Cardiac muscle cell (in vitro differentiated cells and primary cell): Measurements from ENCODE around the gene NCAPD2. TPM values are rescaled to one million over a fixed set of nuclear protein-coding genes. Genes with fewer than 3 reads are reported as not detected.

Experiments used
- DNase-seq, 2 donors: peaks; one replicate each; pipeline versions ENCODE4 v3.0.0 to v3.0.0-alpha.2; 2010 to 2017; ENCODE audit warnings: low read depth in 1 of 2, low spot score in 1 of 2
- H3K27ac ChIP-seq: fragments of 200-600 bp; sonication (generic); 2 replicates; pipeline ENCODE4 v1.5.1; 2016
- H3K27me3 ChIP-seq: fragments of 200-600 bp; sonication (generic); 2 replicates; pipeline ENCODE4 v1.6.0; 2016; ENCODE audit warnings: control low read depth
- H3K36me3 ChIP-seq: fragments of 200-600 bp; sonication (generic); 2 replicates; pipeline ENCODE4 v1.5.1; 2016; ENCODE audit warnings: control low read depth
- H3K4me1 ChIP-seq: fragments of 200-600 bp; sonication (generic); 2 replicates; pipeline ENCODE4 v1.8.1; 2017; ENCODE audit warnings: low read depth, mild to moderate bottlenecking, mixed run types
- H3K4me3 ChIP-seq: fragments of 200-600 bp; sonication (generic); 2 replicates; pipeline ENCODE4 v1.5.1; 2016; ENCODE audit warnings: mild to moderate bottlenecking
- H3K9me3 ChIP-seq: fragments of 200-600 bp; sonication (generic); 2 replicates; pipeline ENCODE4 v1.5.1; 2017; ENCODE audit warnings: low read depth, mild to moderate bottlenecking, control low read depth
- CTCF ChIP-seq: IDR thresholded peaks from 2 replicates; pipeline ENCODE4 v1.5.1; 2012; ENCODE audit warnings: low read depth, mild to moderate bottlenecking, low read length
- polyA plus RNA-seq: library from polyadenylated mRNA; unstranded; fragments of >200 nt; fragmentation: Nextera tagmentation; extraction: Ambion mirVana; gene quantifications from 2 replicates; pipeline ENCODE4 v1.2.1, GENCODE V29; 2016
- total RNA-seq: library from RNA; depleted of rRNA; stranded (reverse); fragments of >200 nt; gene quantifications from 2 replicates; pipeline ENCODE4 v1.2.3, GENCODE V29; 2016

The NCAPD2 gene
- total and polyA plus RNA-seq, 2 experiments from 2014 or later, result 20.2 to 134 TPM

- no peaks in the 10 kb centered on the region for H3K36me3 ChIP-seq
- H3K27ac ChIP-seq, result peak within 1 kb of the TSS; percentile 92
- TF ChIP-seq CTCF, result no peak
- H3K9me3 ChIP-seq, result no peaks in the 10 kb centered on the region
- peaks cover 24% of the 10 kb centered on the region for H3K4me1 ChIP-seq
- peak; percentile 86 to 88 for DNase-seq
- no peaks in the 10 kb centered on the region for H3K27me3 ChIP-seq
- H3K4me3 ChIP-seq, result peak within 1 kb of the TSS; percentile 25
These were observed 42.3 kb upstream of the NCAPD2 start, which contains the start of gene TAPBPL for GRCh38 chr12:6451348-6452244. TAPBPL (plus strand) TSS chr12:6452042; CDS start chr12:6452249, 207 bp downstream.

GRCh38 chr12:6452245-6452943, 41.5 kb upstream of the NCAPD2 start:
- TF ChIP-seq CTCF, result no peak
- peak in 1 of 2 donors; percentile 15 for DNase-seq
- Histone ChIP-seq H3K27ac (peak overlapping the region; percentile 92), H3K27me3 (no peaks in the 10 kb centered on the region), H3K4me1 (peaks cover 24% of the 10 kb centered on the region), H3K4me3 (no peak overlapping the region), H3K9me3 (no peaks in the 10 kb centered on the region), H3K36me3 (no peaks in the 10 kb centered on the region)

- H3K27ac ChIP-seq, result peak overlapping the region; percentile 92
- H3K4me3 ChIP-seq, result no peak overlapping the region
- peaks cover 24% of the 10 kb centered on the region for H3K4me1 ChIP-seq
- no peak for TF ChIP-seq CTCF
- no peaks in the 10 kb centered on the region for H3K9me3 ChIP-seq
- no peaks in the 10 kb centered on the region for H3K27me3 ChIP-seq
- DNase-seq, result no peak
- H3K36me3 ChIP-seq, result no peaks in the 10 kb centered on the region
These were observed 40.8 kb upstream of the NCAPD2 start for GRCh38 chr12:6452944-6453630.

- no peak overlapping the region for H3K27ac ChIP-seq
- no peaks in the 10 kb centered on the region for H3K27me3 ChIP-seq
- no peak overlapping the region for H3K4me3 ChIP-seq
- peaks cover 6% of the 10 kb centered on the region for H3K36me3 ChIP-seq
- H3K4me1 ChIP-seq, result peaks cover 5% of the 10 kb centered on the region
- no peak for TF ChIP-seq CTCF
- no peaks in the 10 kb centered on the region for H3K9me3 ChIP-seq
- DNase-seq, result no peak
These were observed 36.5 kb upstream of the NCAPD2 start for GRCh38 chr12:6457220-6457945.
